H1 (cell line): Measurements from ENCODE around the gene CADM2. TPM values are rescaled to one million over a fixed set of nuclear protein-coding genes. Genes with fewer than 3 reads are reported as not detected.

Experiments
- CTCF ChIA-PET: fragments of 300-600 bp; sonication (Branson Sonifier 250); formaldehyde crosslinking; loops from one replicate; lab custom pipeline; 2021; ENCODE audit not compliant: partially characterized antibody; lab: Charles Lee
- POLR2A ChIA-PET: fragments of 300-600 bp; sonication (Branson Sonifier 250); formaldehyde crosslinking; loops from one replicate; lab custom pipeline; 2021; ENCODE audit warnings: inconsistent platforms; ENCODE audit not compliant: partially characterized antibody; lab: Charles Lee
- DNase-seq, 2 experiments: peaks; one replicate each; pipeline versions ENCODE4 v3.0.0 to v3.0.0-alpha.2; 2010 to 2022; ENCODE audit warnings: low spot score in 2 of 2, low read depth in 1 of 2, mixed read lengths in 1 of 2
- FAIRE-seq: peaks from 2 replicates; lab custom pipeline; 2011; peaks lifted over from hg19 to GRCh38; lab: Jason Lieb, UNC
- H2AFZ ChIP-seq: 2 replicates; pipeline ENCODE4 v1.8.1; 2012; ENCODE audit warnings: low read length, inconsistent platforms
- H2AK5ac ChIP-seq: 2 replicates; pipeline ENCODE4 v1.6.1; 2013; ENCODE audit warnings: low read depth, low read length
- H2BK120ac ChIP-seq: replicated peaks from 2 replicates; pipeline ENCODE3; 2013; ENCODE audit warnings: low read depth, low read length, inconsistent platforms
- H2BK12ac ChIP-seq: 2 replicates; pipeline ENCODE4 v1.6.1; 2013; ENCODE audit warnings: low read depth, low read length
- H2BK15ac ChIP-seq: 2 replicates; pipeline ENCODE4 v1.6.1; 2013; ENCODE audit warnings: low read length
- H2BK20ac ChIP-seq: 2 replicates; pipeline ENCODE4 v1.6.1; 2013; ENCODE audit warnings: low read length
- H2BK5ac ChIP-seq: 2 replicates; pipeline ENCODE4 v1.6.1; 2013; ENCODE audit warnings: low read depth, low read length
- H3K14ac ChIP-seq: 2 replicates; pipeline ENCODE4 v1.6.1; 2013; ENCODE audit warnings: inconsistent platforms; ENCODE audit not compliant: insufficient read length
- H3K18ac ChIP-seq: 2 replicates; pipeline ENCODE4 v1.6.1; 2013; ENCODE audit warnings: low read length; ENCODE audit errors: extremely low read depth
- H3K23ac ChIP-seq: 2 replicates; pipeline ENCODE4 v1.6.1; 2013; ENCODE audit warnings: inconsistent platforms; ENCODE audit not compliant: insufficient read length
- H3K23me2 ChIP-seq: 2 replicates; pipeline ENCODE4 v1.6.1; 2013; ENCODE audit warnings: low read depth, low read length
- H3K27ac ChIP-seq: 2 replicates; pipeline ENCODE4 v1.6.1; 2011; ENCODE audit warnings: low read depth, low read length, inconsistent platforms
- H3K27me3 ChIP-seq, 4 experiments: replicated peaks in 1 of 4; 1 replicate in 1 of 4; 2 replicates in 3 of 4; pipeline versions ENCODE4 v1.6.1 to v1.8.1; 2011 to 2013; ENCODE audit warnings: low read length in 3 of 4, mild to moderate bottlenecking in 3 of 4, inconsistent platforms in 2 of 4, mixed read lengths in 2 of 4, moderate library complexity in 1 of 4; ENCODE audit not compliant: control insufficient read depth in 3 of 4, insufficient read depth in 3 of 4; ENCODE audit errors: extremely low read depth in 1 of 4
- H3K36me3 ChIP-seq, 4 experiments: 2 replicates each; pipeline versions ENCODE4 v1.6.1 to v1.8.1; 2011 to 2013; ENCODE audit warnings: mild to moderate bottlenecking in 4 of 4, low read length in 3 of 4, moderate library complexity in 2 of 4, control low read depth in 1 of 4, inconsistent platforms in 1 of 4; ENCODE audit not compliant: insufficient read depth in 4 of 4, control insufficient read depth in 2 of 4
- H3K4ac ChIP-seq: replicated peaks from 2 replicates; pipeline ENCODE3; 2013; ENCODE audit warnings: low read length, low read depth, mixed read lengths, inconsistent platforms; ENCODE audit not compliant: insufficient read length
- H3K4me1 ChIP-seq, 4 experiments: replicated peaks in 1 of 4; 1 replicate in 1 of 4; 2 replicates in 3 of 4; pipeline versions ENCODE4 v1.6.1 to v1.8.1; 2011 to 2013; ENCODE audit warnings: low read length in 3 of 4, inconsistent platforms in 2 of 4, mixed read lengths in 1 of 4; ENCODE audit not compliant: insufficient read depth in 4 of 4, control insufficient read depth in 3 of 4
- H3K4me2 ChIP-seq, 2 experiments: 2 replicates each; pipeline versions ENCODE4 v1.6.1 to v1.8.1; 2011 to 2013; ENCODE audit warnings: low read depth in 2 of 2, low read length in 2 of 2, control low read depth in 1 of 2, inconsistent platforms in 1 of 2, mild to moderate bottlenecking in 1 of 2; ENCODE audit not compliant: insufficient read depth in 1 of 2
- H3K4me3 ChIP-seq, 4 experiments: fragments of 200-600, 300-600 bp in 1 of 4; sonication (generic), shearing (Covaris generic), sonication (Bioruptor Twin) in 1 of 4; 2 replicates each; pipeline versions ENCODE4 v1.5.1 to v1.8.1; 2011 to 2016; ENCODE audit warnings: low read length in 4 of 4, low read depth in 3 of 4, control low read depth in 2 of 4, inconsistent platforms in 2 of 4, mild to moderate bottlenecking in 2 of 4, mixed read lengths in 1 of 4, moderate library complexity in 1 of 4; ENCODE audit not compliant: insufficient read depth in 2 of 4; ENCODE audit errors: extremely low read depth in 1 of 4
- H3K56ac ChIP-seq: replicated peaks from 2 replicates; pipeline ENCODE3; 2013; ENCODE audit warnings: low read depth, mild to moderate bottlenecking, mixed read lengths, low read length, inconsistent platforms; ENCODE audit not compliant: insufficient read length
- H3K79me1 ChIP-seq: 2 replicates; pipeline ENCODE4 v1.6.1; 2013; ENCODE audit warnings: low read depth, low read length, control low read depth
- H3K79me2 ChIP-seq, 2 experiments: 2 replicates each; pipeline versions ENCODE4 v1.6.1 to v1.8.1; 2012 to 2013; ENCODE audit warnings: low read length in 2 of 2, mild to moderate bottlenecking in 2 of 2, inconsistent platforms in 1 of 2; ENCODE audit not compliant: insufficient read depth in 2 of 2, control insufficient read depth in 1 of 2
- H3K9ac ChIP-seq, 4 experiments: replicated peaks in 1 of 4; 1 replicate in 1 of 4; 2 replicates in 3 of 4; pipeline versions ENCODE4 v1.6.1 to v1.8.1; 2011 to 2013; ENCODE audit warnings: low read depth in 3 of 4, low read length in 3 of 4, control low read depth in 2 of 4, mild to moderate bottlenecking in 2 of 4, moderate library complexity in 2 of 4, inconsistent platforms in 1 of 4; ENCODE audit errors: extremely low read depth in 1 of 4
- H3K9me3 ChIP-seq, 2 experiments: 2 replicates each; pipeline versions ENCODE4 v1.6.1 to v1.8.1; 2012 to 2013; ENCODE audit warnings: mild to moderate bottlenecking in 2 of 2, moderate library complexity in 2 of 2, control low read depth in 1 of 2, inconsistent platforms in 1 of 2, low read depth in 1 of 2, low read length in 1 of 2, mixed read lengths in 1 of 2; ENCODE audit not compliant: insufficient read depth in 2 of 2
- H4K20me1 ChIP-seq, 2 experiments: replicated peaks in 1 of 2; 2 replicates each; pipeline versions ENCODE3 to v1.8.1; 2011 to 2013; ENCODE audit warnings: inconsistent platforms in 2 of 2, low read length in 2 of 2, mild to moderate bottlenecking in 1 of 2; ENCODE audit not compliant: insufficient read depth in 2 of 2, control insufficient read depth in 1 of 2
- H4K5ac ChIP-seq: 2 replicates; pipeline ENCODE4 v1.6.1; 2013; ENCODE audit warnings: low read length, low read depth, mixed read lengths, inconsistent platforms; ENCODE audit not compliant: insufficient read length
- H4K8ac ChIP-seq: 2 replicates; pipeline ENCODE4 v1.8.0; 2013; ENCODE audit warnings: mild to moderate bottlenecking, moderate library complexity, low read length, inconsistent platforms; ENCODE audit not compliant: insufficient read depth; ENCODE audit errors: extremely low read depth
- H4K91ac ChIP-seq: replicated peaks from 2 replicates; pipeline ENCODE3; 2013; ENCODE audit warnings: low read length, mixed read lengths, inconsistent platforms; ENCODE audit not compliant: insufficient read length
- BCL11A ChIP-seq, 2 experiments: IDR thresholded peaks; one replicate each; pipeline ENCODE4 v1.6.1; 2011; ENCODE audit warnings: low read depth in 2 of 2, low read length in 2 of 2, mild to moderate bottlenecking in 2 of 2
- CREB1 ChIP-seq: IDR thresholded peaks from 2 replicates; pipeline ENCODE4 v1.6.1; 2012; ENCODE audit warnings: inconsistent platforms
- NRF1 ChIP-seq: IDR thresholded peaks from 2 replicates; pipeline ENCODE4 v1.6.1; 2011; ENCODE audit warnings: mild to moderate bottlenecking, low read depth, low read length, improper control_type of control experiment
- POLR2A ChIP-seq, 2 experiments: IDR thresholded peaks; 1 replicate in 1 of 2; 2 replicates in 1 of 2; pipeline ENCODE4 v1.6.1; 2011; ENCODE audit warnings: low read depth in 2 of 2, low read length in 2 of 2, mild to moderate bottlenecking in 2 of 2; ENCODE audit errors: control extremely low read depth in 1 of 2
- SAP30 ChIP-seq: fragments of 300-600 bp; sonication (generic); IDR thresholded peaks from 2 replicates; pipeline ENCODE4 v1.7.1; 2012; ENCODE audit warnings: low read length, moderate library complexity, mild to moderate bottlenecking, inconsistent platforms; ENCODE audit not compliant: insufficient read depth, insufficient replicate concordance
- SP4 ChIP-seq: IDR thresholded peaks from 2 replicates; pipeline ENCODE4 v1.6.1; 2012; ENCODE audit warnings: low read length, inconsistent platforms
- TCF12 ChIP-seq: IDR thresholded peaks from 2 replicates; pipeline ENCODE4 v1.6.1; 2011; ENCODE audit warnings: low read depth, mild to moderate bottlenecking, low read length
- ZNF274 ChIP-seq: IDR thresholded peaks from 2 replicates; pipeline ENCODE4 v1.7.0; 2012; ENCODE audit warnings: low read length, borderline replicate concordance; ENCODE audit errors: extremely low read depth
- WGBS, 2 experiments: shearing (Covaris generic) in 1 of 2; methylation state at CpG; one replicate each; pipeline versions ENCODE4 v1.1.6 to v1.1.7; 2013 to 2015; ENCODE audit warnings: low lambda C conversion rate in 2 of 2, mixed read lengths in 2 of 2, inconsistent platforms in 1 of 2, low coverage in 1 of 2, missing lambda C conversion rate in 1 of 2; ENCODE audit not compliant: insufficient replicate concordance in 2 of 2, insufficient coverage in 1 of 2, insufficient read length in 1 of 2; ENCODE audit errors: extremely low coverage in 1 of 2, missing lambda C conversion rate in 1 of 2; 5-methylcytosine and 5-hydroxymethylcytosine counted together
- polyA plus RNA-seq, 7 experiments: library from polyadenylated mRNA; depleted of rRNA in 3 of 7; stranded (reverse) in 5 of 7; unstranded in 2 of 7; fragments of >200 nt in 5 of 7; fragments of 200-250 nt in 2 of 7; gene quantifications; 1 replicate in 5 of 7; 2 replicates in 1 of 7; 4 replicates in 1 of 7; pipeline versions ENCODE4 v1.2.1 to v1.2.3, GENCODE V29; 2011 to 2013; ENCODE audit warnings: missing spikeins in 2 of 7, mixed read lengths in 2 of 7
- total RNA-seq: library from RNA; stranded (reverse); fragmentation: NEBNext Ultra II Directional; extraction: Animal tissue kit (Norgen Biotek cat#: 25700); gene quantifications from 2 replicates; pipeline ENCODE4 v1.2.1, GENCODE V29; 2021

CADM2 gene
- total and polyA plus RNA-seq, 2 of the 8 experiments (the other 6 are each of a cell fraction or from before 2014, with no cell fraction given), result 14.9 to 20.9 TPM

- Histone ChIP-seq H4K5ac (no peak overlapping the region), H3K56ac (no peak overlapping the region), H2AFZ (no peak overlapping the region), H3K79me1 (no peaks in the 10 kb centered on the region), H3K4me3 (no peak overlapping the region), H2BK15ac (no peak overlapping the region), H3K9me3 (no peaks in the 10 kb centered on the region), H3K27ac (no peak overlapping the region), H3K9ac (no peak overlapping the region), H4K91ac (no peak overlapping the region), H2BK12ac (no peak overlapping the region), H4K20me1 (no peaks in the 10 kb centered on the region), H3K36me3 (no peaks in the 10 kb centered on the region), H2BK120ac (no peak overlapping the region), H3K23me2 (no peaks in the 10 kb centered on the region; the same call in 1 of the 2 replicates), H3K23ac (no peak overlapping the region), H3K18ac (no peak overlapping the region), H4K8ac (no peak overlapping the region), H2BK5ac (no peak overlapping the region), H2BK20ac (no peak overlapping the region), H3K79me2 (0 out of 4 replicates have a peak, but pooled peaks cover 0 to 3% of the 10 kb centered on the region in 2 experiments), H3K27me3 (no peaks in the 10 kb centered on the region), H2AK5ac (no peak overlapping the region), H3K4me1 (peaks cover 0 to 5% (median 0%) of the 10 kb centered on the region in 4 experiments; a peak in 2 of 7 replicates), H3K4me2 (no peak overlapping the region), H3K14ac (no peak overlapping the region), H3K4ac (no peak overlapping the region)
- TF ChIP-seq POLR2A (IDR thresholded peaks at IDR 0.05; ENCODE audit: control extremely low read depth in 1 of 2, low read depth in 2 of 2, low read length in 2 of 2) (no peak), NRF1 (no peak), SAP30 (no peak), SP4 (no peak), CREB1 (no peak), BCL11A (IDR thresholded peaks at IDR 0.05; ENCODE audit: low read depth in 2 of 2, low read length in 2 of 2) (no peak), TCF12 (no peak), ZNF274 (no peak)
- CTCF ChIA-PET, result no interaction called here
- POLR2A ChIA-PET, result no interaction called here
- 73% methylated on average over 5 of the region's 5 CpGs; no CpG with 5 or more reads in 1 of the 2 experiments for WGBS, 2 experiments
- DNase-seq, result no peak
- FAIRE-seq, result peak; percentile 45
These were observed 62.0 kb downstream of the CADM2 start for GRCh38 chr3:85020828-85021227.
